ENCODE measurements around the gene TMEM132C. TPM values are rescaled to one million over a fixed set of nuclear protein-coding genes. Genes with fewer than 3 reads are reported as not detected.

Gene TMEM132C
- total and polyA plus RNA-seq, 2 of the 4 experiments (the other 2 are of a cell fraction): not detected

GRCh38 chr12:128606538-128606937 lies 339.6 kb downstream of the TMEM132C start:
- peaks cover 32% of the 10 kb centered on the region for H3K9me3 ChIP-seq (ENCODE audit: control insufficient read depth, insufficient read depth, low read length)
- intact Hi-C loops (cut with micrococcal nuclease) (no loop called here), in situ Hi-C loops (cut with MboI; ENCODE audit: low sequenced_read_pairs) (no loop called here), dilution Hi-C loops (cut with HindIII; ENCODE audit: low sequenced_read_pairs, unreplicated experiment) (no loop called here)
- H3K4me1 ChIP-seq (ENCODE audit: control insufficient read depth, insufficient read depth, low read length): no peaks in the 10 kb centered on the region
- H4K8ac ChIP-seq (ENCODE audit: low read depth in 2 of 2, low read length in 2 of 2): no peak overlapping the region
- no peak overlapping the region for H3K4ac ChIP-seq (ENCODE audit: low read depth, low read length)
- POLR2A ChIA-PET (ENCODE audit: unreplicated experiment): no interaction called here
- no peak overlapping the region for H2BK15ac ChIP-seq (ENCODE audit: low read depth, low read length)
- H3K56ac ChIP-seq (ENCODE audit: extremely low read depth, insufficient read depth, low read length): no peak overlapping the region
- H3K14ac ChIP-seq (replicated peaks; ENCODE audit: low read depth, low read length): no peak overlapping the region
- BruUV-seq (replicated peaks): no TSS peak
- DNase-seq (no peak), ATAC-seq (ENCODE audit: low read depth) (no peak)
- H3K4me2 ChIP-seq (ENCODE audit: low read depth, low read length): no peak overlapping the region
- H2BK120ac ChIP-seq (ENCODE audit: low read depth, low read length): no peak overlapping the region
- H3K9me1 ChIP-seq (ENCODE audit: insufficient read depth, low read length): no peaks in the 10 kb centered on the region
- no peak overlapping the region for H4K5ac ChIP-seq (ENCODE audit: low read depth, low read length)
- H3K79me1 ChIP-seq (ENCODE audit: low read depth in 1 of 2, low read length in 2 of 2): no peaks in the 10 kb centered on the region
- H3K9ac ChIP-seq (ENCODE audit: low read depth, low read length): no peak overlapping the region
- TF ChIP-seq ELK1 (IDR thresholded peaks at IDR 0.05; ENCODE audit: borderline replicate concordance, low read depth, low read length): no peak
- TF ChIP-seq MAZ (IDR thresholded peaks at IDR 0.05; ENCODE audit: borderline replicate concordance, low read depth, low read length): no peak
- no peak for TF ChIP-seq MAFK (IDR thresholded peaks at IDR 0.05; ENCODE audit: low read depth, low read length)
- no peak for TF ChIP-seq USF2 (IDR thresholded peaks at IDR 0.05; ENCODE audit: low read depth, low read length)
- TF ChIP-seq BHLHE40 (IDR thresholded peaks at IDR 0.05; ENCODE audit: low read depth, low read length): no peak
- TF ChIP-seq CEBPB (IDR thresholded peaks at IDR 0.05; ENCODE audit: low read depth, low read length): no peak
- TF ChIP-seq MXI1 (IDR thresholded peaks at IDR 0.05; ENCODE audit: borderline replicate concordance, low read depth, low read length): no peak
- TF ChIP-seq RCOR1 (IDR thresholded peaks at IDR 0.05; ENCODE audit: insufficient replicate concordance, low read length): no peak
- TF ChIP-seq SMC3 (IDR thresholded peaks at IDR 0.05; ENCODE audit: low read depth, low read length): no peak
- TF ChIP-seq RFX5 (IDR thresholded peaks at IDR 0.05; ENCODE audit: low read depth, low read length): no peak
- no peak for TF ChIP-seq POLR2A (IDR thresholded peaks at IDR 0.05; ENCODE audit: low read depth, low read length)
- no peak for TF ChIP-seq CTCF (conservative IDR thresholded peaks at IDR 0.05; ENCODE audit: low read depth, low read length)
- TF ChIP-seq RAD21 (IDR thresholded peaks at IDR 0.05; ENCODE audit: low read length): no peak
- no peak for TF ChIP-seq NFE2L2 (IDR thresholded peaks at IDR 0.05; ENCODE audit: low read depth, low read length)
- TF ChIP-seq FOS (IDR thresholded peaks at IDR 0.05; ENCODE audit: low read depth, low read length): no peak
- TF ChIP-seq CHD1 (IDR thresholded peaks at IDR 0.05; ENCODE audit: low read depth, low read length): no peak
- no peak overlapping the region for H3K18ac ChIP-seq (ENCODE audit: low read depth, low read length)
- no CpG with 5 or more reads among the region's 3 CpGs for WGBS, 2 experiments (ENCODE audit: extremely low coverage in 2 of 2, insufficient read length in 1 of 2)
- H4K91ac ChIP-seq (ENCODE audit: insufficient read depth, low read depth, low read length): no peak overlapping the region
- no peak overlapping the region for H2AK9ac ChIP-seq (replicated peaks; ENCODE audit: low read depth, low read length, poor library complexity)
- no peaks in the 10 kb centered on the region for H3K36me3 ChIP-seq (ENCODE audit: control insufficient read depth, insufficient read depth, low read length)
- H2BK20ac ChIP-seq (ENCODE audit: low read depth, low read length): no peak overlapping the region
- CTCF ChIA-PET: no interaction called here
- no peak overlapping the region for H2BK5ac ChIP-seq (ENCODE audit: low read depth, low read length, poor library complexity, severe bottlenecking)
- no peak overlapping the region for H3K27ac ChIP-seq (ENCODE audit: insufficient read depth, low read length)
- H2AFZ ChIP-seq (replicated peaks; ENCODE audit: low read length, poor library complexity): no peak overlapping the region
- no peak overlapping the region for H3K4me3 ChIP-seq (ENCODE audit: insufficient read depth, low read depth, low read length)
- no peak overlapping the region for H3K23ac ChIP-seq (ENCODE audit: low read depth, low read length)
- H2AK5ac ChIP-seq (ENCODE audit: low read depth, low read length): no peak overlapping the region
- no peaks in the 10 kb centered on the region for H4K20me1 ChIP-seq (ENCODE audit: insufficient read depth, low read length)
- no peaks in the 10 kb centered on the region for H3K27me3 ChIP-seq (ENCODE audit: control insufficient read depth, insufficient read depth, low read length)

All from IMR-90 (cell line).